ENCODE results near the gene CA11. TPM values are rescaled to one million over a fixed set of nuclear protein-coding genes. Genes with fewer than 3 reads are reported as not detected.

CA11 gene
- total RNA-seq, 1 donor from 2014 or later, result 6.3 TPM

GRCh38 chr19:48603449-48603848 is 42.5 kb downstream of the CA11 start:
- DNase-seq, result no peak

DNA sequence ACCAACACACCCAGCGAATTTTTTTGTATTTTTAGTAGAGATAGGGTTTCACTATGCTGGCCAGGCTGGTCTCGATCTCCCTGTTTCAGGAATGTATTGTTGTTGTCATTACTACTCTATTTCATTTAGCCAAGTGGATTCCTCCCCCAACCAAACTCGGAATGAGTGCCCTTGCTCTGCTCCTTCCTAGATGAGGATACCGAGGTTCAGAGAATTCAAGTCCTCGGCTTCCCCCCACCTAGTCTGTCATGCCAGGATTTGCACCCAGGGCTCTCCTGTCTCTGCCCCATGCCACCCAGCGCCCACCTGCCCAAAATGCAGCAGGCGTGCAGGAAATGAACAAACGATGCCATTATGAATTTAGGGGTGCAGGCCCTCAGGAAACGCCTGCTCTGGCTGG is 43.0 kb downstream of the CA11 start:
- ATAC-seq (no peak), DNase-seq (no peak)
- intact Hi-C loops (cut with micrococcal nuclease), result no loop called here

More at GRCh38 chr19:48603449-48603848, 42.5 kb downstream of the CA11 start:
- ATAC-seq, result no peak
- intact Hi-C loops (cut with micrococcal nuclease), result no loop called here

DNA sequence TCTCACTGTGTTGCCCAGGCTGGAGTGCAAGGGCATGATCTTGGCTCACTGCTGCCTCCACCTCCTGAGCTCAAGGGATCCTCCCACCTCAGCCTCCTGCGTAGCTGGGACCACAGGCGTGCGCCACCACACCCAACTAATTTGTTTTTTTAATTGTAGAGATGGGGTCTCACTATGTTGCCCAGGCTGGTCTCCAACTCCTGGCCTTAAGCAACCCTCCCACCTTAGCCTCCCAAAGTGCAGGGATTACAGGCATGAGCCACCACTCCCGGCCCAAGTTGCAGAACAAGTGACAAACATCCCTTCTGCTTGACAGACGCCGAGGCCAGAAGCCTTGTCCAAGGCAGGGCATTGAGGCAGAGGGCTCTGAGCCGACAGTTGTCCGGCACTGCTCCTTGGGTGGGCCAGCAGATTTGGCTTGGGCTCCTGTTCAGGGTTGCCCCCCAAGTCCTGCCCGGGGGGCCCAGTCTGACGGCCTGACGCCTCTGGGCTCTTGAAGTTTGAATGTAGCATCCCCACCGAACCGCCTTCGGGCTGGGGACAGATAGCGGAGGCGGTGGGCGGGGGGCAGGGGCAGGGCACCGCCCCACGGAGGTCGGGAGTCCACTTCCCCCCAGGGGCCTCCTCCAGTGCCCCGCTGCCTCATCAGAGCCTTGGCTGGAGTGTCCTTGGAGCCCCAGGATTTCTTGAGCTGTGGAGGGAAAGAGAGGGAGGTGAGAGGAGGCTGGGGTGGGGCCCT is 45.1 kb downstream of the CA11 start:
- intact Hi-C loops (cut with micrococcal nuclease), result no loop called here
- DNase-seq (no peak), ATAC-seq (no peak)

- ATAC-seq (no peak), DNase-seq (no peak)
- intact Hi-C loops (cut with micrococcal nuclease), result no loop called here
These were observed 46.8 kb downstream of the CA11 start for GRCh38 chr19:48598996-48599700.

GRCh38 chr19:48596679-48597465 is 49.1 kb downstream of the CA11 start:
- intact Hi-C loops (cut with micrococcal nuclease), result no loop called here
- ATAC-seq, result no peak
- no peak for DNase-seq

DNA sequence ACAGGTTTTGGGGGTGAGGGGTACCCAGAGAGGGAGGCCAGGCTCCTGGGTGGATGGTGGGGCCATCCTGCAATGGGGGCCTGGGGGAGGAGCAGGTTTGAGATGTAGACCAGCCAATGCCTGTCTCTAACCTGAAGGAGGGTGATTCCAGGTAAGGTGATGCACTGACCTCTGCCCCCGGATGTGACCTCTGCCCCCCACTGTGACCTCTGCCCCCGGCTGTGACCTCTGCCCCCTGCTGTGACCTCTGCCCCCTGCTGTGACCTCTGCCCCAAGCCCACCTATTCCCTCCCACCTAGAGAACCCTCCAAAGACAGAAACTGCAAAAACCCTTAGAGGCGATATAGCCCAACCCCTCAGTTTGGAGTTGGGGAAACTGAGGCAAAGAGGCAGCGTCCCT is 49.8 kb downstream of the CA11 start:
- DNase-seq, result no peak
- no peak for ATAC-seq
- intact Hi-C loops (cut with micrococcal nuclease), result no loop called here

- ATAC-seq, result no peak
- DNase-seq, result no peak
- intact Hi-C loops (cut with micrococcal nuclease), result no loop called here
These were observed 50.2 kb downstream of the CA11 start for GRCh38 chr19:48595833-48596232.

GRCh38 chr19:48595171-48595570 is 50.8 kb downstream of the CA11 start:
- no peak for DNase-seq
- ATAC-seq, result no peak
- intact Hi-C loops (cut with micrococcal nuclease), result no loop called here

DNA sequence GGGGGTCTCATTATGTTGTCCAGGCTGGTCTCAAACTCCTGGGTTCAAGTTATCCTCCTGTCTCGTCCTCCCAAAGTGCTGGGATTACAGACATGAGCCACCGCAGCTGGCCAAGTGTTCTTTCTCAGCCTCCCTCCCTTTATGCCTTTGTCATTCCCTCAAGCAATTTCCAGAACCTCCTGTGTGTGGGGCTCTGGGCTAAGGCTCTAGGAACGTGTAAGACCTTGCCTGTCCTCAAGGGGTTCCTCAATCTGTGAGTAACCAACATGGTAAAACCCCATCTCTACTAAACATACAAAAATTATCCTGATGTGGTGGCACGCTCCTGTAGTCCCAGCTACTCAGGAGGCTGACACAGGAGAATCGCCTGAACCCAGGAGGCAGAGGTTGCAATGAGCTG is 55.0 kb downstream of the CA11 start:
- intact Hi-C loops (cut with micrococcal nuclease), result no loop called here
- DNase-seq (no peak), ATAC-seq (no peak)

GRCh38 chr19:48588670-48589401 is 57.2 kb downstream of the CA11 start:
- ATAC-seq (peak; percentile 88), DNase-seq (peak; percentile 97)
- intact Hi-C loops (cut with micrococcal nuclease), result loop anchor here (10.0 kb wide), 1 partner anchor 84 kb away; no protein-coding TSS in a partner anchor

Other genes with a start within 250 kb of the CA11 start
- gene GRWD1, start 200.2 kb downstream of the CA11 start, total RNA-seq, result 15.7 TPM
- 0.35 TPM for gene KCNJ14, start 190.6 kb downstream of the CA11 start, total RNA-seq
- gene CYTH2, start 176.8 kb downstream of the CA11 start, total RNA-seq, result 33.4 TPM
- gene LMTK3, start 134.4 kb downstream of the CA11 start, total RNA-seq, result 1.4 TPM
- 0.35 TPM for gene SULT2B1, start 94.0 kb downstream of the CA11 start, total RNA-seq
- not detected for gene SPACA4, start 39.4 kb downstream of the CA11 start, total RNA-seq
- gene FAM83E, start 31.1 kb downstream of the CA11 start, total RNA-seq, result not detected
- gene RPL18, start 27.0 kb downstream of the CA11 start, total RNA-seq, result 554 TPM
- gene SPHK2, start 26.7 kb downstream of the CA11 start, total RNA-seq, result 7.2 TPM
- gene DBP, start 8.8 kb downstream of the CA11 start, total RNA-seq, result 22.8 TPM
- gene NTN5, start 26.8 kb upstream of the CA11 start, total RNA-seq, result not detected
- gene FUT2, start 49.8 kb upstream of the CA11 start, total RNA-seq, result not detected
- 3.0 TPM for gene MAMSTR, start 73.5 kb upstream of the CA11 start, total RNA-seq
- 13.7 TPM for gene RASIP1, start 94.4 kb upstream of the CA11 start, total RNA-seq
- gene IZUMO1, start 100.7 kb upstream of the CA11 start, total RNA-seq, result 1.0 TPM
- 1.6 TPM for gene FUT1, start 106.5 kb upstream of the CA11 start, total RNA-seq
- not detected for gene FGF21, start 109.3 kb upstream of the CA11 start, total RNA-seq
- gene BCAT2, start 164.8 kb upstream of the CA11 start, total RNA-seq, result 64.6 TPM
- 1.2 TPM for gene HSD17B14, start 190.3 kb upstream of the CA11 start, total RNA-seq
- 22.2 TPM for gene PLEKHA4, start 222.4 kb upstream of the CA11 start, total RNA-seq
- gene PPP1R15A, start 226.2 kb upstream of the CA11 start, total RNA-seq, result 63.0 TPM

All from left ventricle myocardium superior (tissue), 1 donor.